RWPE2 (cell line): Measurements from ENCODE around the gene INPP1.
"Not testable (repeated sequence)": the region's sequence is repeated elsewhere in the genome, so short reads cannot be mapped to it uniquely, and the experiment has no call there.

Experiments used
- ATAC-seq: fragments of 200-7000 bp; cut with Tn5 transposase; 3 replicates; pipeline ENCODE4 v1.9.1; 2021; ENCODE audit warnings: low read depth
- DNase-seq: peaks from one replicate; pipeline ENCODE4 v3.0.0-alpha.2; 2020; ENCODE audit warnings: low spot score
- H3K27ac ChIP-seq: fragments of 450-650 bp; 2 replicates; pipeline ENCODE4 v1.5.1; 2017; ENCODE audit warnings: mild to moderate bottlenecking; ENCODE audit not compliant: poor library complexity, severe bottlenecking
- H3K27me3 ChIP-seq: fragments of 250-450 bp; sonication (Bioruptor Pico); 2 replicates; pipeline ENCODE4 v1.5.1; 2021; ENCODE audit warnings: mild to moderate bottlenecking, moderate library complexity; ENCODE audit not compliant: insufficient read depth, poor library complexity, severe bottlenecking
- H3K36me3 ChIP-seq: fragments of 250-450 bp; sonication (Bioruptor Pico); 2 replicates; pipeline ENCODE4 v1.5.1; 2020; ENCODE audit warnings: low read depth, mild to moderate bottlenecking, moderate library complexity
- H3K4me1 ChIP-seq: fragments of 250-450 bp; sonication (Bioruptor Pico); 2 replicates; pipeline ENCODE4 v1.5.1; 2021; ENCODE audit warnings: mild to moderate bottlenecking, moderate library complexity; ENCODE audit not compliant: insufficient read depth, poor library complexity, severe bottlenecking
- H3K4me3 ChIP-seq: fragments of 250-450 bp; sonication (Bioruptor Pico); 2 replicates; pipeline ENCODE4 v1.5.1; 2021; ENCODE audit warnings: mild to moderate bottlenecking, moderate library complexity; ENCODE audit not compliant: severe bottlenecking
- H3K9me3 ChIP-seq: fragments of 250-450 bp; sonication (Bioruptor Pico); 2 replicates; pipeline ENCODE4 v1.5.1; 2021; ENCODE audit warnings: mild to moderate bottlenecking, moderate library complexity; ENCODE audit not compliant: severe bottlenecking
- TF ChIP-seq, protein P1 (sequence below): fragments of 450-650 bp; IDR thresholded peaks from one replicate; pipeline ENCODE4 v1.5.1; 2017; ENCODE audit warnings: mild to moderate bottlenecking, moderate library complexity; ENCODE audit not compliant: poor library complexity, severe bottlenecking

The INPP1 gene

DNA sequence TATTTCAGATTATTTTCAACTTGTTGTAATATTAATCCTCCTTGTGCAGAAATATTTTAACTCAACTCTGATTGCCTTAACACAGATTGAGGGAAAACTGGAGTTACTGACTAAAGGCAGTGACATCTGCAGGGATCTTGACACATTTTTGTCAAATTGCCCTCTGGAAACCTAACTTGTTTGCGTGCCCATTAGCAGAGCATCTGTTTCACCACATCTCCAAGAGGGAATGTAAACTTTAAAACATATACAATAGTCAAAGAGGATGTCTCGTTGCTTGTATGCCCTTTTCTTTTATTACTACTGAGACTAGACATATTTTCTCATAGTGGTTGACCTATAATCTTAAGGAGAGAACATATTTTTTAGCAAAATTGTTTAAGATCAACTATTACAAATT lies 14.2 kb downstream of the INPP1 start:
- Histone ChIP-seq H3K27ac (peak overlapping the region; percentile 66), H3K4me3 (no peak overlapping the region), H3K4me1 (peaks cover 32% of the 10 kb centered on the region), H3K27me3 (no peaks in the 10 kb centered on the region), H3K9me3 (no peaks in the 10 kb centered on the region), H3K36me3 (peaks cover 5% of the 10 kb centered on the region; the same call in 1 of the 2 replicates)
- TF ChIP-seq, protein P1, sequence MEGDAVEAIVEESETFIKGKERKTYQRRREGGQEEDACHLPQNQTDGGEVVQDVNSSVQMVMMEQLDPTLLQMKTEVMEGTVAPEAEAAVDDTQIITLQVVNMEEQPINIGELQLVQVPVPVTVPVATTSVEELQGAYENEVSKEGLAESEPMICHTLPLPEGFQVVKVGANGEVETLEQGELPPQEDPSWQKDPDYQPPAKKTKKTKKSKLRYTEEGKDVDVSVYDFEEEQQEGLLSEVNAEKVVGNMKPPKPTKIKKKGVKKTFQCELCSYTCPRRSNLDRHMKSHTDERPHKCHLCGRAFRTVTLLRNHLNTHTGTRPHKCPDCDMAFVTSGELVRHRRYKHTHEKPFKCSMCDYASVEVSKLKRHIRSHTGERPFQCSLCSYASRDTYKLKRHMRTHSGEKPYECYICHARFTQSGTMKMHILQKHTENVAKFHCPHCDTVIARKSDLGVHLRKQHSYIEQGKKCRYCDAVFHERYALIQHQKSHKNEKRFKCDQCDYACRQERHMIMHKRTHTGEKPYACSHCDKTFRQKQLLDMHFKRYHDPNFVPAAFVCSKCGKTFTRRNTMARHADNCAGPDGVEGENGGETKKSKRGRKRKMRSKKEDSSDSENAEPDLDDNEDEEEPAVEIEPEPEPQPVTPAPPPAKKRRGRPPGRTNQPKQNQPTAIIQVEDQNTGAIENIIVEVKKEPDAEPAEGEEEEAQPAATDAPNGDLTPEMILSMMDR: no peak
- ATAC-seq: no peak
- no peak for DNase-seq

DNA sequence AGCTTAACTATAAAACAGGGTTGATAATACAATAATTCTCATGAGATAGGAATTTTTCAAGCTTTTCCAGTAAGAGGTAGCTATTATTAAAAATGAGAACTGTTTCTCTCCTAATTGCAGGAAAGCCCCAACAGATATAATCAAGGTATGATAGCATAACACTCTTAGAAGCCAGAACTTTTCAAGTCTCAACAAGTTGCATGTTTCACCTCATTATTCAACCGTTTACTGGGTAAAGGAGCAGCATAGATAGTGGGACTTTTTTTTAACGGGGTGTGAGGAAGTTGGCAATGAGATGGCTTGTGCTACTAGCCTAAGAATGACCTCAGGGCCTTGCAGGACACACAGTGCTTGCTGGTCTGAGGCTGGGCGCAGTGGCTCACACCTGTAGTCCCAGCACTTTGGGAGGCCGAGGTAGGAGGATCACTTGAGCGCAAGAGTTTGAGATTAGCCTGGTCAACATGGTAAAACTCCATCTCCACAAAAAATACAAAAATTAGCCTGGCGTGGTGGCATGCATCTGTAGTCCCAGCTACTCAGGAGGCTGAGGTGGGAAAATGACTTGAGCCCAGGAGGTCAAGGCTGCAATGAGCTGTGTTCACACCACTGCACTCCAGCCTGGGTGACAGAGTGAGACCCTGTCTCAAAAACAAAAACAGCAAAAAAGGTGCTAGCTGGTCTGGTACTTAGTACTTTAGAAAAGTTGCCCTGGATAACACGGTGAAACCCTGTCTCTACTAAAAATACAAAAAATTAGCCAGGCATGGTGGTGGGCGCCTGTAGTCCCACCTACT lies 15.5 kb downstream of the INPP1 start:
- peak; percentile 89 for ATAC-seq
- peak overlapping the region; percentile 66 for H3K27ac ChIP-seq

DNA sequence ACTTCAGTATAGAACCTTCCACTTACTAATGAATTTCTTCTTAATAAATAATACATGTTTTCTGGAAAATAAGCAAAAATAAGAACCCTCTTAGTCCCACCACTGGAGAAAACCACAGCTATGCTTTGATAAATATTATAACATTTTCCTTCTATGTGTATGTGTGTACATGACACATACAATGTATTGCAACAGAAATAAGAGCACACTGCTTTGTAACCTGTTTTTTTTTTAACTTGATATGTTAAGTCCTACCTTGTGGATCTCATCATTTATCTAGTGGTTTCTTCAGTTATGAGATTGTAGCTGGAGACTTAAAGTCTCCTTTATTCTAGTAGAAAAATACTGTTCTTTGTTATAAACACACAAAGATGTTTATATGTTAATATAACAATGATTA lies 17.2 kb downstream of the INPP1 start:
- Histone ChIP-seq H3K4me1 (peaks cover 25% of the 10 kb centered on the region), H3K27me3 (no peaks in the 10 kb centered on the region), H3K9me3 (no peaks in the 10 kb centered on the region), H3K27ac (no peak overlapping the region), H3K36me3 (peaks cover 5% of the 10 kb centered on the region; the same call in 1 of the 2 replicates), H3K4me3 (no peak overlapping the region)
- no peak for DNase-seq
- no peak for ATAC-seq
- TF ChIP-seq, protein P1: no peak

More for the DNA sequence above, 15.5 kb downstream of the INPP1 start:
- not testable (repeated sequence) for DNase-seq, H3K36me3 ChIP-seq, H3K4me3 ChIP-seq, H3K9me3 ChIP-seq, H3K27me3 ChIP-seq
- peaks cover 25% of the 10 kb centered on the region for H3K4me1 ChIP-seq

DNA sequence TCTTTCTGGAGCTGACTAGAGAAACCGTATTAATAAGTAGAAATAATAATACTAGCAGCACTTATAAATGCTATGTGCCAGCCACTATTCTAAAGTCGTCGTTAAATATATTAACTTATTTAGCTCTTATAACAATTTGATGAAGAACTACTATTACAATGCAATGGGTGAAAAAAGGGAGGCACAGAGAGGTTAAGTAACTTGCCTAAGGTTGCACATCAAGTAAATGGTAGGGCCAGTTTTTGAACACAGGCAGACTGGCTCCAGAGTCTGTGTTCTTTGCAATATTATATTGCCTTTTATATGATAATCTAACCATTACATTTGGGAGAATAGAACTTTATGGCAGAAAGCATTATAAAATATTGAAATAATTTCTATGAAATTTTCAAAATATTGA lies 17.6 kb downstream of the INPP1 start:
- H3K4me1 ChIP-seq: peaks cover 25% of the 10 kb centered on the region
- H3K36me3 ChIP-seq: peaks cover 5% of the 10 kb centered on the region; the same call in 1 of the 2 replicates
- H3K9me3 ChIP-seq: no peaks in the 10 kb centered on the region
- H3K4me3 ChIP-seq: no peak overlapping the region
- DNase-seq (no peak), ATAC-seq (no peak)
- TF ChIP-seq, protein P1: no peak
- no peaks in the 10 kb centered on the region for H3K27me3 ChIP-seq
- H3K27ac ChIP-seq: no peak overlapping the region

DNA sequence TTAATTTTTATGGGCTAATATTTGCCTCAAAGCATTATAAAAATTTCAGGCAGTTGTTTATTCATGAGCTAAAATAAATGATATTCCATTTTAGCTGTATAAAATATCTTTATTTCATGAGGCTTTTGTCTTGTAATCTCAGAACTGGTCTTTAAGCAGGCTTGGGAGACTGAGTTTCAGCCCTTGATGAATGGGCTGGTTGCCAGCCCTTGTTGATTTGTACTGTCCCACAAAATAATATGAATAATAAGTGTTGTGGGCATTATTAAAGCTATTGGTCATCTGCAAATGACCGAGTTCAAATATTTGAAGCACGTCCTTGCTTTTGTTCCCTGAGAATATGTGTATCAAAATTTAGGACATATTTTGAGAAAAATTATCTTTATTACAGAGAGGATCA lies 18.2 kb downstream of the INPP1 start:
- no peak overlapping the region for H3K27ac ChIP-seq
- DNase-seq (no peak), ATAC-seq (no peak)
- no peaks in the 10 kb centered on the region for H3K27me3 ChIP-seq
- peaks cover 25% of the 10 kb centered on the region for H3K4me1 ChIP-seq
- no peaks in the 10 kb centered on the region for H3K9me3 ChIP-seq
- TF ChIP-seq, protein P1: no peak
- H3K36me3 ChIP-seq: peaks cover 5% of the 10 kb centered on the region; the same call in 1 of the 2 replicates
- no peak overlapping the region for H3K4me3 ChIP-seq
